Panc1 (cell line): ENCODE data around the gene HLA-DQA1.
"Not testable (repeated sequence)": the region's sequence is repeated elsewhere in the genome, so short reads cannot be mapped to it uniquely, and the experiment has no call there.

Experiments used
- CTCF ChIP-seq: fragments of 450-650 bp; IDR thresholded peaks from 2 replicates; pipeline ENCODE4 v1.5.1; 2017; ENCODE audit warnings: mild to moderate bottlenecking
- POLR2AphosphoS5 ChIP-seq: IDR thresholded peaks from 2 replicates; pipeline ENCODE4 v1.6.1; 2012; ENCODE audit warnings: mild to moderate bottlenecking, low read depth, low read length, moderate library complexity
- REST ChIP-seq, 2 experiments: IDR thresholded peaks; 2 replicates each; pipeline ENCODE4 v1.6.1; 2011 to 2012; ENCODE audit warnings: low read depth in 2 of 2, control low read depth in 1 of 2, low read length in 1 of 2, mild to moderate bottlenecking in 1 of 2, moderate library complexity in 1 of 2; ENCODE audit not compliant: insufficient read depth in 1 of 2
- SIN3A ChIP-seq: IDR thresholded peaks from 2 replicates; pipeline ENCODE4 v1.6.1; 2012; ENCODE audit warnings: low read depth, mild to moderate bottlenecking, low read length, moderate library complexity, borderline replicate concordance; ENCODE audit not compliant: insufficient read depth

DNA sequence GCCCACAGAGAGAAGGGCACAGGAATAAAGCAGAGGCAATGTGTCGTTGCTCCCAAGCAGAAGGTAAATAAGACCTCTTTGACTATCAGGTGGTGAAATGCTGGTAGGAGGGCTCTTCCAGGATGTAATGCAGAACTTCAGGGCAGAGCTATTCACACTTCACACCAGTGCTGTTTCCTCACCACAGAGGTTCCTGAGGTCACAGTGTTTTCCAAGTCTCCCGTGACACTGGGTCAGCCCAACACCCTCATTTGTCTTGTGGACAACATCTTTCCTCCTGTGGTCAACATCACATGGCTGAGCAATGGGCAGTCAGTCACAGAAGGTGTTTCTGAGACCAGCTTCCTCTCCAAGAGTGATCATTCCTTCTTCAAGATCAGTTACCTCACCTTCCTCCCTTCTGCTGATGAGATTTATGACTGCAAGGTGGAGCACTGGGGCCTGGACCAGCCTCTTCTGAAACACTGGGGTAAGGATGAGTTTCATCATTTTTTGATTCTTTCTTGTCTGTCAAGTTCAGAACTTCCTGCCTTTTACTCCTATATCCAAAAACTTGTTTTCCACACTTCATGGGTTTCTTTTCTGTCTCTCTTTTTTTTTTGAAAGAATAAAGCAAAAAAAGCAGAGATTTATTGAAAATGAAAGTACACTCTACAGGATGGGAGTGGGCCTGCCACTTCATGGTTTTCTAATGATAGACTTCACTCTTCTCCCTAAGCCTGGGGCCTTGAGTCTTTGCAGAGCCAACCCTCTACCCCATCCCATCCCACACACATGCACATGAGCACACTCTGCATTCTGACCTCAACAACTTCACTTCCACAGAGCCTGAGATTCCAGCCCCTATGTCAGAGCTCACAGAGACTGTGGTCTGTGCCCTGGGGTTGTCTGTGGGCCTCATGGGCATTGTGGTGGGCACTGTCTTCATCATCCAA is 4.8 kb downstream of the HLA-DQA1 start:
- TF ChIP-seq CTCF; REST (IDR thresholded peaks at IDR 0.05; ENCODE audit: insufficient read depth in 1 of 2, low read depth in 2 of 2, low read length in 1 of 2); POLR2AphosphoS5; SIN3A: not testable (repeated sequence)
